Upper lobe of right lung (tissue), 1 donor: ENCODE results near the gene MECP2. TPM values are rescaled to one million over a fixed set of nuclear protein-coding genes. Genes with fewer than 3 reads are reported as not detected.

Experiments
- ATAC-seq: fragments of 200-7000 bp; cut with Tn5 transposase; one replicate; pipeline ENCODE4 v1.9.1; 2020; ENCODE audit warnings: mild to moderate bottlenecking, moderate library complexity
- DNase-seq: peaks from one replicate; pipeline ENCODE4 v3.0.0-alpha.2; 2020
- H3K27ac ChIP-seq: fragments of 200-600 bp; one replicate; pipeline ENCODE4 v1.8.0; 2022
- H3K27me3 ChIP-seq: fragments of 200-600 bp; one replicate; pipeline ENCODE4 v1.8.0; 2022; ENCODE audit warnings: mild to moderate bottlenecking
- H3K36me3 ChIP-seq: fragments of 200-600 bp; one replicate; pipeline ENCODE4 v1.8.0; 2022
- H3K4me1 ChIP-seq: fragments of 200-600 bp; one replicate; pipeline ENCODE4 v1.8.0; 2022
- H3K4me3 ChIP-seq: fragments of 200-600 bp; one replicate; pipeline ENCODE4 v1.8.0; 2022; ENCODE audit warnings: mild to moderate bottlenecking
- H3K9me3 ChIP-seq: fragments of 200-600 bp; one replicate; pipeline ENCODE4 v1.8.0; 2022
- CTCF ChIP-seq: fragments of 200-600 bp; IDR thresholded peaks from one replicate; pipeline ENCODE4 v1.8.0; 2022; ENCODE audit warnings: antibody characterized with exemption
- intact Hi-C: fragments of 100-400 bp; cut with DNase I; formaldehyde crosslinking; loops from one replicate; pipeline ENCODE4 v1.11.0; 2022
- total RNA-seq: library from RNA; stranded (reverse); fragmentation: NEBNext Ultra II Directional; extraction: Animal tissue kit (Norgen Biotek cat#: 25700); gene quantifications from one replicate; pipeline ENCODE4 v1.2.1, GENCODE V29; 2021
- donor health status: DM: no; HTN: yes; CAD: no; lungs with severe emphysema.

MECP2 gene
- total RNA-seq, 1 donor from 2014 or later, result 58.6 TPM

- Histone ChIP-seq H3K27ac (no peak overlapping the region), H3K4me1 (no peaks in the 10 kb centered on the region), H3K27me3 (no peaks in the 10 kb centered on the region), H3K4me3 (no peak overlapping the region), H3K36me3 (peaks cover 25% of the 10 kb centered on the region), H3K9me3 (no peaks in the 10 kb centered on the region)
- no peak for TF ChIP-seq CTCF
- intact Hi-C loops, result no loop called here
- ATAC-seq (peak; percentile 14), DNase-seq (no peak)
Observed at GRCh38 chrX:154028502-154029184, 68.9 kb downstream of the MECP2 start.

- intact Hi-C loops, result no loop called here
- no peaks in the 10 kb centered on the region for H3K27me3 ChIP-seq
- H3K36me3 ChIP-seq, result peaks cover 25% of the 10 kb centered on the region
- no peaks in the 10 kb centered on the region for H3K9me3 ChIP-seq
- H3K4me1 ChIP-seq, result no peaks in the 10 kb centered on the region
- H3K4me3 ChIP-seq, result no peak overlapping the region
- no peak overlapping the region for H3K27ac ChIP-seq
- no peak for TF ChIP-seq CTCF
- ATAC-seq (peak; percentile 25), DNase-seq (no peak)
Observed at GRCh38 chrX:154027986-154028385, 69.5 kb downstream of the MECP2 start.

GRCh38 chrX:154027022-154027402 lies 70.5 kb downstream of the MECP2 start:
- ATAC-seq (no peak), DNase-seq (no peak)
- Histone ChIP-seq H3K4me3 (no peak overlapping the region), H3K27ac (no peak overlapping the region), H3K36me3 (peaks cover 22% of the 10 kb centered on the region), H3K9me3 (no peaks in the 10 kb centered on the region), H3K27me3 (no peaks in the 10 kb centered on the region), H3K4me1 (no peaks in the 10 kb centered on the region)
- intact Hi-C loops, result no loop called here
- no peak for TF ChIP-seq CTCF

- H3K4me1 ChIP-seq, result no peaks in the 10 kb centered on the region
- H3K27me3 ChIP-seq, result no peaks in the 10 kb centered on the region
- TF ChIP-seq CTCF, result no peak
- no peak for DNase-seq
- intact Hi-C loops, result no loop called here
- no peak overlapping the region for H3K4me3 ChIP-seq
- no peak overlapping the region for H3K27ac ChIP-seq
- no peak for ATAC-seq
- H3K9me3 ChIP-seq, result no peaks in the 10 kb centered on the region
- peaks cover 16% of the 10 kb centered on the region for H3K36me3 ChIP-seq
Observed at GRCh38 chrX:154026136-154027021, 71.1 kb downstream of the MECP2 start.

- no peaks in the 10 kb centered on the region for H3K9me3 ChIP-seq
- no peaks in the 10 kb centered on the region for H3K4me1 ChIP-seq
- H3K27ac ChIP-seq, result no peak overlapping the region
- no peak for TF ChIP-seq CTCF
- no peak overlapping the region for H3K4me3 ChIP-seq
- no peak for ATAC-seq
- intact Hi-C loops, result no loop called here
- no peak for DNase-seq
- peaks cover 8% of the 10 kb centered on the region for H3K36me3 ChIP-seq
- no peaks in the 10 kb centered on the region for H3K27me3 ChIP-seq
Observed at GRCh38 chrX:154025230-154025629, 72.3 kb downstream of the MECP2 start.
